Activated CD4-positive, CD25-positive, alpha-beta regulatory T cell treated with anti-CD3 and anti-CD28 coated beads, Interleukin-2, amount 50 U/mL, for 72 hours (primary cell): ENCODE results near the gene ITGBL1.

Experiments
- DNase-seq: peaks from one replicate; pipeline ENCODE4 v3.0.0; 2021

The ITGBL1 gene

GRCh38 chr13:101639711-101640110 lies 187.2 kb downstream of the ITGBL1 start:
- DNase-seq, result no peak

GRCh38 chr13:101640788-101641400 lies 188.4 kb downstream of the ITGBL1 start:
- no peak for DNase-seq

- no peak for DNase-seq
Observed at GRCh38 chr13:101645871-101646270, 193.4 kb downstream of the ITGBL1 start.

GRCh38 chr13:101647760-101648159 lies 195.3 kb downstream of the ITGBL1 start:
- DNase-seq, result no peak

- no peak for DNase-seq
Observed at GRCh38 chr13:101648766-101649487, 196.5 kb downstream of the ITGBL1 start.

- DNase-seq, result no peak
Observed at GRCh38 chr13:101649488-101650126, 197.1 kb downstream of the ITGBL1 start.

- DNase-seq, result no peak
Observed at GRCh38 chr13:101654883-101655282, 202.4 kb downstream of the ITGBL1 start.

- no peak for DNase-seq
Observed at GRCh38 chr13:101655435-101655834, 203.0 kb downstream of the ITGBL1 start.

GRCh38 chr13:101660711-101661110 lies 208.2 kb downstream of the ITGBL1 start:
- no peak for DNase-seq

GRCh38 chr13:101661839-101662238 lies 209.4 kb downstream of the ITGBL1 start:
- DNase-seq, result no peak

GRCh38 chr13:101673360-101674105 lies 221.1 kb downstream of the ITGBL1 start:
- DNase-seq, result no peak

GRCh38 chr13:101681834-101682233 lies 229.4 kb downstream of the ITGBL1 start:
- DNase-seq, result no peak

- DNase-seq, result no peak
Observed at GRCh38 chr13:101686003-101686402, 233.5 kb downstream of the ITGBL1 start.

GRCh38 chr13:101690871-101691270 lies 238.4 kb downstream of the ITGBL1 start:
- no peak for DNase-seq

GRCh38 chr13:101691341-101691860 lies 238.9 kb downstream of the ITGBL1 start:
- no peak for DNase-seq

GRCh38 chr13:101695870-101696516 lies 243.5 kb downstream of the ITGBL1 start:
- DNase-seq, result no peak

- DNase-seq, result no peak
Observed at GRCh38 chr13:101697745-101698144, 245.3 kb downstream of the ITGBL1 start.

GRCh38 chr13:101698400-101698799 lies 245.9 kb downstream of the ITGBL1 start:
- DNase-seq, result no peak

- no peak for DNase-seq
Observed at GRCh38 chr13:101700598-101700997, 248.1 kb downstream of the ITGBL1 start.

GRCh38 chr13:101703081-101703480 lies 250.6 kb downstream of the ITGBL1 start:
- no peak for DNase-seq

GRCh38 chr13:101703838-101704237 lies 251.4 kb downstream of the ITGBL1 start:
- DNase-seq, result no peak

- DNase-seq, result no peak
Observed at GRCh38 chr13:101706651-101707050, 254.2 kb downstream of the ITGBL1 start.

GRCh38 chr13:101707659-101708058 lies 255.2 kb downstream of the ITGBL1 start:
- no peak for DNase-seq
